GM18505 (cell line): ENCODE measurements around the gene CLEC4D.
"Not testable (repeated sequence)": the region's sequence is repeated elsewhere in the genome, so short reads cannot be mapped to it uniquely, and the experiment has no call there.

Experiments
- ATAC-seq: cut with Tn5 transposase; IDR thresholded peaks from one replicate; pipeline ENCODE4 v1.9.1; 2021; ENCODE audit not compliant: unreplicated experiment
- POLR2A ChIP-seq: IDR thresholded peaks from 4 replicates; pipeline ENCODE4 v1.6.1; 2011; ENCODE audit warnings: borderline replicate concordance; ENCODE audit not compliant: insufficient read depth, insufficient read length; ENCODE audit errors: extremely low read depth

The CLEC4D gene

DNA sequence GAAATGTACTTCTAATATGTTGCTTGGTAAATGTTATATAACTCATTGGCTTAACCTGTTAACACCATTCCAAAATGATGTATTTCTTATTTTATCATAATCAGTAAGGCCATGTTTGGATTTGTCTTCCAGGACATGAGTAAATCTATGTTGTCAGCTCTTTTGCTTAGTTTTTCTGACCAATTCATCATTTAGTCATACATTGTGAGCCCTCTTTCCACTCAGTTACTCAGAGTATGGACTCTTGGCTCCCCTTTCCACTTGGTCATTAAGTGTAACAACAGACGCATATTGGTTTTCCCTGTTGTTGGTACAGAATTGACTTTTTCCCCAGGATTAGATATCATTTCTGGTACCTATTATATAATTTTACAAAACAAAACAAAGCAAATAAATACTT, 9.0 kb upstream of the CLEC4D start:
- no peak for ATAC-seq
- TF ChIP-seq POLR2A = no peak

DNA sequence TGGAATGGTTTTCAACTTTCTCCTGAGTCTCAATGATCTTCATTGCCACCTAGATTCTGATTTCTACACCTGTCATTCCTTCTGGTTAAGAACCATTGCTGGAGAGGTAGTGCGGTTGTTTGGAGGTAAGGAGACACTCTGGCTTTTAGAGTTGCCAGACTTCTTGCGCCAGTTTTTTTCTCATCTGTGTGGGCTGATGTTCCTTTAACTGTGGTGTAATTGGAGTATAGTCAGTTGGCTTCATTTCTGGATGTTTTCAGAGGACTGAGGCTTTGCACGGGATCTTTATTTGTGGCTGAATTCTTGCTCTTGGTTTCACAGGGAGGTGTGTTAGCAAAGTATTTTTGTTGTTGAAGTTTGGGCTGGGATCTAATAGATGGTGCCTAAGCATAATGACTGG, 5.7 kb upstream of the CLEC4D start:
- ATAC-seq = no peak
- no peak for TF ChIP-seq POLR2A

GRCh38 chr12:8508223-8508622, 5.1 kb upstream of the CLEC4D start:
- no peak for ATAC-seq
- TF ChIP-seq POLR2A = no peak

DNA sequence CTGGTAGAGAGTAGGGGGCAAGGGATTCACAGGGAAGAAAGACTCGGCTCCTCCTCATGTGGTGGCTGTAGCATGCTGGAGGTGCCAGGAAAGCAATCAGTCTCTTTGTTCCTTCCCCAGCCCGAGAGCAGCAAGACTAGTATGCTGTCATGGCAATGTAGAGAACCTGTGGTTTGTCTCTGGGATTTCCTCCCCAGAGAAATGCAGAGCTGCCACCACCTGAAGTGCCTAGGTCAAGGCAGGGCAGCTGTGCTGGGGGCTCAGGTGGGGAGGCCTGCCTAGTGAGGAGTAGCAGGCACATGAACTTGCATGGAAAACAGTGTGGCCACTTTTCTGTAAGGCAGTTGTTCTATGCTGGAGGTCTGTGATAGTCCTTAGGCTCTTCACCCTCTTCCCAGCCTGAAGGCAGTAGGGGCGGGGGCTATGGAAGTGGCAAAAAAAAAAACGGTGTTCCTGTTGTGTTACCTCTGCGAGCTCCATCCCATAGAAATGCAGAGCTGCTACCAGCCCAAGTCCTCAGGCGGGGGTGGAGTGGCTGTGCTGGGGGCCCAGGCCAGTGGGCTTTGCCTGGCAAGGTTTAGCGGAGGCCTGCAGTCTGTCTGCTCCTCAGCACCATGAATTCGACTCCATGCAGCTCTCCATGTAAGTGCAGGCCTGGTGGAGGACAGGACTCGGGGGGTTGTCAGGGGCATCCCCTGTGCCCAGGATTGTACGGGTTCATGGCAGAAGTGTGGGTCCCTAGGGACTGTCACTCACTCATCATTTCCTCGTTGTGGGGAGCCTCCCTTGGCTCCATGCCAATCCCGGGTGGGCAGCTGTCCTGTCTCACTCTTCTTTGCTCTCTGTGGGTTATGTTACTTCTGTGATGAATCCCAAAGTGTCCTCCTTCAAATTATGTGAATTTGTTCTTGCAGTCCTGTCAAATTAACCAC, 4.1 kb upstream of the CLEC4D start:
- TF ChIP-seq POLR2A = no peak
- no peak for ATAC-seq

GRCh38 chr12:8517971-8518370, 4.7 kb downstream of the CLEC4D start:
- no peak for TF ChIP-seq POLR2A

GRCh38 chr12:8519171-8519570, 5.9 kb downstream of the CLEC4D start:
- no peak for ATAC-seq
- no peak for TF ChIP-seq POLR2A

More at GRCh38 chr12:8517971-8518370, 4.7 kb downstream of the CLEC4D start:
- ATAC-seq = no peak

GRCh38 chr12:8527250-8528130, 14.2 kb downstream of the CLEC4D start:
- ATAC-seq = no peak
- TF ChIP-seq POLR2A = no peak

DNA sequence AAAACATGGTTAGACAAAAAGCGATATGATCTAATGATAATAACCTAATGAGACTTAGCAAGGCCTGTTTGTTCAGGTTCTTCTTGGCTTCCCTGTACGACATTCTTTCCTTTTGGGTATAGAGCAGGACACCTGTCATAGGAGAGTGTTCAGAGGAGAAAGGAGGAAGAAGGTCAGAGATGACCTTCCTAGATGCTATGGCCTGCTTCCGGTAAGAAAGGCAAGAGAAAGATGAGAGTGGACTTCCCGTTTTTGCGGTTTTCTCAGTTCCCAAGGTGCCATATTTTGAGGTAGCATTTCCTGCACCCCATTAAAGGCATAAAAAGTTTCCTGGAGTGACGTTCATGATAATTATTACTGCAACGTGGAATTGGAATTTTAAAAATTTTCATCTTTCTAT, 18.7 kb downstream of the CLEC4D start:
- no peak for ATAC-seq
- TF ChIP-seq POLR2A = no peak

GRCh38 chr12:8537820-8538219, 24.5 kb downstream of the CLEC4D start:
- not testable (repeated sequence) for ATAC-seq

GRCh38 chr12:8540831-8541230, 27.5 kb downstream of the CLEC4D start, which contains the start of gene CLEC4E:
CLEC4E (minus strand) TSS chr12:8540905; CDS start chr12:8540797, 108 bp downstream.
- ATAC-seq = not testable (repeated sequence)

DNA sequence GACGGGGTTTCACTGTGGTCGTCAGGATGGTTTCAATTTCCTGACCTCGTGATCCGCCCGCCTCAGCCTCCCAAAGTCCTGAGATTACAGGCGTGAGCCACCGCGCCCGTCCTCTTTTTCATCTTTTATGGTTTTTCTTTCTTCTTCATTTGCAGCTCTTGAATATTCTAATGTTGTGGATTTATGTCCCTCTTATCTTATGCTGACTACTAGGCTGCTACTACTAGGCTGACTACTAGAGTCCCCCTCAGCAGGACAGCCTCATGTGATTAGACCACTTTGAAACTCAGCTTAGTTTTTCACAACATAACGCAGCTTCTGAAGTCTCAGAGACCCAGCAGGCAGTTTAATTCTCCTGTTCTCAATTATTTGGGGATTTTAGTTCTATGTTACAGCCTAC, 28.3 kb downstream of the CLEC4D start:
- no peak for TF ChIP-seq POLR2A

GRCh38 chr12:8544295-8544694, 31.0 kb downstream of the CLEC4D start:
- ATAC-seq = no peak

More for the DNA sequence above, 28.3 kb downstream of the CLEC4D start:
- ATAC-seq = no peak

DNA sequence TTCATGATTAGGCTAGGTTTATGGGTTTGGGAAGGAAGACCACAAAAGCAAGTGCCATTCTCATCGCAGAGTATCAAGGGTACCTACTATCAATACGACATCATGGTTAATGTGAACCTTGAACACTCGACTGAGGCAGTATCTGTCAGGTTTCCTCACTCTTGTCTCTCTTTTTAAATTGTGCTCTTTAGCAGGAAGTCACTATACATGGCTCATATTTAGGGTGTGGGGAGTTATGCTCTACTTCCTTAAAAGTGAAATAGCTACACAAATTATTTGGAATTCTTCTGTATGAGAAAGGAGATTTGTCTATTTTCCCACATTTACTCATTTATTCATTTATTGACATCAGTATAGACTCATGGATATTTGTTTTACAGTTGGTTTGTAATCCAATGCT, 33.3 kb downstream of the CLEC4D start:
- TF ChIP-seq POLR2A = no peak
- no peak for ATAC-seq

More at GRCh38 chr12:8544295-8544694, 31.0 kb downstream of the CLEC4D start:
- no peak for TF ChIP-seq POLR2A

GRCh38 chr12:8547645-8548044, 34.3 kb downstream of the CLEC4D start:
- ATAC-seq = no peak
- TF ChIP-seq POLR2A = no peak

- no peak for ATAC-seq
These were observed 34.9 kb downstream of the CLEC4D start for GRCh38 chr12:8548192-8548591.

More at GRCh38 chr12:8548192-8548591, 34.9 kb downstream of the CLEC4D start:
- no peak for TF ChIP-seq POLR2A
